HCT116 (cell line): Measurements from ENCODE around the gene DNAJC3.

Source experiments
- CTCF ChIP-seq, 3 experiments: fragments of 200-600 bp in 1 of 3; sonication (generic) in 1 of 3; IDR thresholded peaks in 2 of 3; conservative IDR thresholded peaks in 1 of 3; 2 replicates each; pipeline ENCODE4 v1.5.1; 2012 to 2017; ENCODE audit warnings: low read depth in 2 of 3, low read length in 2 of 3, antibody characterized with exemption in 1 of 3, borderline replicate concordance in 1 of 3, control low read depth in 1 of 3, mild to moderate bottlenecking in 1 of 3, mixed read lengths in 1 of 3, mixed run types in 1 of 3, moderate library complexity in 1 of 3; ENCODE audit not compliant: insufficient read depth in 1 of 3
- EZH2 ChIP-seq: fragments of 200-600 bp; sonication (generic); IDR thresholded peaks from 2 replicates; pipeline ENCODE4 v1.6.1; 2017; ENCODE audit warnings: antibody characterized with exemption, mixed run types
- EZH2phosphoT487 ChIP-seq: fragments of 200-600 bp; IDR thresholded peaks from 2 replicates; pipeline ENCODE4 v1.6.1; 2018; ENCODE audit warnings: antibody characterized with exemption, borderline replicate concordance
- JUND ChIP-seq: IDR thresholded peaks from 2 replicates; pipeline ENCODE4 v1.6.1; 2012
- POLR2A ChIP-seq: IDR thresholded peaks from 2 replicates; pipeline ENCODE4 v1.7.0; 2011; ENCODE audit warnings: borderline replicate concordance; ENCODE audit not compliant: insufficient read depth, insufficient read length; ENCODE audit errors: extremely low read depth
- RAD21 ChIP-seq: IDR thresholded peaks from 2 replicates; pipeline ENCODE4 v1.6.1; 2012; ENCODE audit warnings: low read depth, mild to moderate bottlenecking
- REST ChIP-seq: IDR thresholded peaks from 2 replicates; pipeline ENCODE4 v1.6.1; 2012; ENCODE audit warnings: low read depth
- SIN3A ChIP-seq: IDR thresholded peaks from 2 replicates; pipeline ENCODE4 v1.6.1; 2012; ENCODE audit warnings: low read depth
- SP1 ChIP-seq: IDR thresholded peaks from 2 replicates; pipeline ENCODE4 v1.6.1; 2012; ENCODE audit warnings: low read depth
- YY1 ChIP-seq: IDR thresholded peaks from 2 replicates; pipeline ENCODE4 v1.6.1; 2011; ENCODE audit warnings: low read length, low read depth, moderate library complexity, mild to moderate bottlenecking; ENCODE audit not compliant: insufficient replicate concordance; ENCODE audit errors: extremely low read depth

GRCh38 chr13:95647321-95647720, 29.6 kb upstream of the DNAJC3 start:
- no peak for TF ChIP-seq SIN3A
- no peak for TF ChIP-seq POLR2A
- no peak for TF ChIP-seq EZH2phosphoT487
- no peak for TF ChIP-seq YY1
- no peak for TF ChIP-seq SP1
- no peak for TF ChIP-seq CTCF (IDR thresholded peaks at IDR 0.05 in 2 of 3, conservative IDR thresholded peaks at IDR 0.05 in 1 of 3; ENCODE audit: borderline replicate concordance in 1 of 3, insufficient read depth in 1 of 3, low read depth in 2 of 3, low read length in 2 of 3)
- TF ChIP-seq REST: no peak
- TF ChIP-seq EZH2: no peak
- TF ChIP-seq JUND: no peak
- TF ChIP-seq RAD21: no peak
